Inferior parietal cortex (tissue), 1 donor: ENCODE measurements around the gene IMMT.

Experiments used
- DNase-seq: peaks from one replicate; pipeline ENCODE4 v3.0.0-alpha.2; 2016; ENCODE audit errors: extremely low spot score

Gene IMMT

GRCh38 chr2:86226636-86227520, 31.6 kb upstream of the IMMT start:
- no peak for DNase-seq

- no peak for DNase-seq
Measured at GRCh38 chr2:86226070-86226469, 30.8 kb upstream of the IMMT start.

- DNase-seq = no peak
Measured at GRCh38 chr2:86225581-86225980, 30.3 kb upstream of the IMMT start.

GRCh38 chr2:86224645-86225355, 29.5 kb upstream of the IMMT start:
- DNase-seq = no peak

GRCh38 chr2:86223927-86224560, 28.8 kb upstream of the IMMT start:
- DNase-seq = no peak

- no peak for DNase-seq
Measured at GRCh38 chr2:86223140-86223926, 28.1 kb upstream of the IMMT start.

- peak; percentile 71 for DNase-seq
Measured at GRCh38 chr2:86221066-86221684, 25.9 kb upstream of the IMMT start.

GRCh38 chr2:86219896-86220295, 24.6 kb upstream of the IMMT start:
- no peak for DNase-seq

GRCh38 chr2:86218124-86218523, 22.9 kb upstream of the IMMT start:
- no peak for DNase-seq

GRCh38 chr2:86216575-86217555, 21.6 kb upstream of the IMMT start:
- DNase-seq = no peak

- DNase-seq = no peak
Measured at GRCh38 chr2:86214503-86214832, 19.2 kb upstream of the IMMT start.

GRCh38 chr2:86213699-86214502, 18.6 kb upstream of the IMMT start:
- DNase-seq = no peak

GRCh38 chr2:86213056-86213455, 17.8 kb upstream of the IMMT start:
- DNase-seq = no peak

GRCh38 chr2:86211796-86212188, 16.5 kb upstream of the IMMT start:
- no peak for DNase-seq

- no peak for DNase-seq
Measured at GRCh38 chr2:86211033-86211795, 16.0 kb upstream of the IMMT start.

- DNase-seq = no peak
Measured at GRCh38 chr2:86204458-86204857, 9.2 kb upstream of the IMMT start.

GRCh38 chr2:86203614-86204013, 8.4 kb upstream of the IMMT start:
- no peak for DNase-seq

- DNase-seq = no peak
Measured at GRCh38 chr2:86202702-86203101, 7.4 kb upstream of the IMMT start.

GRCh38 chr2:86202336-86202692, 7.1 kb upstream of the IMMT start:
- DNase-seq = no peak
